Fibroblast of skin of left biceps (primary cell): Measurements from ENCODE around the gene DAZAP1.

ENCODE experiments used
- DNase-seq, 2 experiments: peaks; one replicate each; pipeline ENCODE4 v3.0.0-alpha.2; 2013; ENCODE audit warnings: low read depth in 2 of 2

DAZAP1 gene

DNA sequence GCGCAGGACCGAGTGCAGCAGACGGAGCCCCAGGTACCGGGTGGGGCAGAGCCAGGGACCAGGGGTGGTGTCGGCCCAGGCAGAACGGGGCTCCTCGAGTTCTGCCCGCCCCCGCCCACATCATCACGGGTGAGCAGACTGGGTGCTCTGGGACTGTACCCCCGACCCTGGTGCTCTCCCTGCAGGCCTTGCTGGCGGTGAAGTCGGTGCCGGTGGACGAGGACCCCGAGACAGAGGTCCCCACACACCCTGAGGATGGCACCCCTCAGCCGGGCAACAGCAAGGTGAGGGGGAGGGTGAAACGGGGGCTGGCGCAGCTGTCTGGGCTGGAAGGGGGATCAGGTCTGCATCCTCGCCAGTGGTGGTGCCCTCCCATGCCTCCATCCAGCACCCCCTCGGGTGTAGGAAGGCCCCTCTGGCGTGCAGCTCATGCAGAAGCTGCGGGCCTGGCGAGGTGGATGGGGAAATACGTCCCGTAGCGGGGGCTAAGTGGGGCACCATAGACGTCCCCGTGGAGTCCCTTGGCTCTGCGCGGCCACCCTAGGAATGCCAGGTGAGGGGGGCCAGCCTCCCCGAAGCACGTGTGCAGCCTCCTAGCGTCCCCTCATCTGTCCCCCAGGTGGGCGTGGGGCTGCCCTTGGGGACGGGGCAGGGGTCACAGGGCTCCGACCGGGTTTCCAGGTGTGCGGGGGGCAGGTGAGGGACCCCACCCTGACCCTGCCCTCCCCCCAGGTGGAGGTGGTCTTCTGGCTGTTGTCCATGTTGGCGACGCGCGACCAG is 48.9 kb downstream of the DAZAP1 start:
- no peak for DNase-seq

DNA sequence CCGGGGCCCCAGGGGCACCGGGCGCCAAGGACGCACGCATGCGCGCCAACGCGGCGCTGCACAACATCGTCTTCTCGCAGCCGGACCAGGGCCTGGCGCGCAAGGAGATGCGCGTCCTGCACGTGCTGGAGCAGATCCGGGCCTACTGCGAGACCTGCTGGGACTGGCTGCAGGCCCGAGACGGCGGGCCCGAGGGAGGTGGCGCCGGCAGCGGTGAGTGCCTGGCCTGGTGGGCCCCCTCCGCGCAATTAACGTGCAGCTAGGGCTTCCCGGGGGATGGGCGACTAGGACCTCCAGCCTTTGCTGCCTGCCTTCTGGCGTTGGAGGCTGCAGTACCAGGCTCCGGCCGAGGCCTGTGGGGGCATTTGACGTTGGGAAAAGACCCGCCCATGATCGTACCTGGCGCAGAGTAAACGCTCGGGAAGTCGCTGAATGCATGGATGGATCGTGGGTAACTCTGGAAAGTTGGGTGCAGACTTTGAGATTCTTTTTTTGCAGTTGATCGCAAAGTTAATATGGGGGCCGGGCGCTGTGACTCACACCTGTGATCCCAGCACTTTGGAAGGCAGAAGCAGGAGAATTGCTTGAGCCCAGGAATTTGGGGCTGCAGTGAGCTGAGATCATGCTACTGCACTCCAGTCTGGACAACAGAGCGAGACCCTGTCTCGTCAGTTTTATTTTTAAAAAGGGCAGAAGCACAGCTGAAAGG is 49.8 kb downstream of the DAZAP1 start:
- no peak for DNase-seq

DNA sequence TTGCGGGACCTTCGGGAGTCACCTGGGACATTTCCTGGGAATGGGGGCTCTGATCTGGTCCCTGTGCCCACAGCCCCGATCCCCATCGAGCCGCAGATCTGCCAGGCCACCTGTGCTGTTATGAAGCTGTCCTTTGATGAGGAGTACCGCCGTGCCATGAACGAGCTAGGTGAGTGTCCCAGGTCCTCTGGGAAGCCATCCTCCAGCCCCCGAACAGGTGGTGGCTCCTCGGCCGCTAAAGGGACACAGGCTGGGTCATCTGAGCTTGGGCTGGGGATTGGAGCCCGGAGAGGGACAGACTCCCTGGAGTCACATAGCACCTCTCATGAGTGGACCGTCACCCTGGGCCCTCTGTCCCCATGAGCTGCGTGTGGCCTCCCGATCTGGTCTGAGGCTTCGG is 50.5 kb downstream of the DAZAP1 start:
- DNase-seq: no peak

DNA sequence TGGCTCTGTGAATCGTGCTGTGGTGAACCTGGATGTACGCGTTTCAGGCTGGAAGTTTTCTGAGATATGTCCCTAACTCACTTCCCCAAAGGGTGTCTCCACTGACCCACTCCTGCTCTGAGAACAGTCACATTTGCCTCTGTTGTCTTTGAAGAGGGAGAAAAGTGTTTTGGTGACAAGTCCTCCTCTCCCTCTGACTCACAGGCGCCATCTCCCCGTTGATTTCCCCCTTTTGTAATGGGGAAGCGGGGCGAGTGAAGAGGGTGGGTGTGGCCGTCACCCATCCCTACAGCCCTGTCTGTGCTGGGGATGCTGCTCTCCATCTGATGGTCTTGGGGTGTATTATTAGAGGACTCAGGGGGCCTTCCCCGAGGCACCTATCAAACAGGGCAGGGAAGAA is 52.1 kb downstream of the DAZAP1 start:
- no peak for DNase-seq

- no peak for DNase-seq
Measured at GRCh38 chr19:1460033-1460995, 52.9 kb downstream of the DAZAP1 start.

DNA sequence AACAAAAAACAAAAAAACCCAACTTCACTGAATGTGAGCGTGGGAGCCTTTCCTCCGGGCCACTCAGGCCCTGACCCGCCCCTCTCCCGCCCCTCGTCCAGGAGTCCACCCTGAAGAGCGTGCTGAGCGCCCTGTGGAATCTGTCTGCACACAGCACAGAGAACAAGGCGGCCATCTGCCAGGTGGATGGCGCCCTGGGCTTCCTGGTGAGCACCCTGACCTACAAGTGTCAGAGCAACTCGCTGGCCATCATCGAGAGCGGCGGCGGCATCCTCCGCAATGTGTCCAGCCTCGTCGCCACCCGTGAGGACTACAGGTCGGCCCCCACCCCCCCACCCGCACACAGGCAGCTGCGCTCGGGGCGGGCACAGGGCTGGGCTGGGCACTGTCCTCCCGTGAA is 54.5 kb downstream of the DAZAP1 start:
- DNase-seq: no peak

- DNase-seq: no peak
Measured at GRCh38 chr19:1465191-1466016, 58.0 kb downstream of the DAZAP1 start.

DNA sequence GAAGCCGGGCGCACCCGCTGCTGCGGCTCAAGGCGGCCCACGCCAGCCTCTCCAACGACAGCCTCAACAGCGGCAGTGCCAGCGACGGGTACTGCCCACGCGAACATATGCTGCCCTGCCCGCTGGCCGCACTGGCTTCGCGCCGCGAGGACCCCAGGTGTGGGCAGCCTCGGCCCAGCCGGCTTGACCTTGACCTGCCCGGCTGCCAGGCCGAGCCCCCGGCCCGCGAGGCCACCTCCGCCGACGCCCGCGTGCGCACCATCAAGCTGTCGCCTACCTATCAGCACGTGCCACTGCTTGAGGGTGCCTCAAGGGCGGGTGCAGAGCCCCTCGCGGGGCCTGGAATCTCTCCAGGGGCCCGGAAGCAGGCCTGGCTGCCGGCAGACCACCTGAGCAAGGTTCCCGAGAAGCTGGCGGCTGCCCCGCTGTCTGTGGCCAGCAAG is 58.7 kb downstream of the DAZAP1 start:
- DNase-seq: no peak

- no peak for DNase-seq
Measured at GRCh38 chr19:1466461-1467214, 59.3 kb downstream of the DAZAP1 start.

DNA sequence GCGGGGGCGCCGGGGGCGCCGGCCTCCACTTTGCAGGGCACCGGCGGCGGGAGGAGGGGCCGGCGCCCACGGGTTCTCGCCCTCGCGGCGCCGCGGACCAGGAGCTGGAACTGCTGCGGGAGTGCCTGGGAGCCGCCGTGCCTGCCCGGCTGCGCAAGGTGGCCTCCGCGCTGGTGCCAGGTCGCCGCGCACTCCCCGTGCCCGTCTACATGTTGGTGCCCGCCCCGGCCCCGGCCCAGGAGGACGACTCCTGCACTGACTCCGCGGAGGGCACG is 59.8 kb downstream of the DAZAP1 start:
- DNase-seq: no peak

GRCh38 chr19:1467490-1468273 is 60.3 kb downstream of the DAZAP1 start:
- no peak for DNase-seq

DNA sequence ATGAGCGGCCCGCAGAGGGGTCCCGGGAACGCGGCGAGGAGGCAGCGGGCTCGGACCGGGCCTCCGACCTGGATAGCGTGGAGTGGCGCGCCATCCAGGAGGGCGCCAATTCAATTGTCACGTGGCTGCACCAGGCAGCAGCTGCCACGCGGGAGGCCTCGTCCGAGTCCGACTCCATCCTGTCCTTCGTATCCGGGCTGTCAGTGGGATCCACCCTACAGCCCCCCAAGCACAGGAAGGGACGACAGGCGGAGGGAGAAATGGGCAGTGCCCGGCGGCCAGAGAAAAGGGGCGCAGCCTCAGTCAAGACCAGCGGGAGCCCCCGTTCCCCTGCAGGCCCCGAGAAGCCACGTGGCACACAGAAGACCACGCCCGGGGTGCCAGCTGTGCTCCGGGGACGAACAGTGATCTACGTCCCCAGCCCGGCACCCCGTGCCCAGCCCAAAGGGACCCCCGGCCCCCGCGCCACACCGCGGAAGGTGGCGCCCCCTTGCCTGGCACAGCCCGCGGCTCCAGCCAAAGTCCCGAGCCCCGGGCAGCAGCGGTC is 61.0 kb downstream of the DAZAP1 start:
- no peak for DNase-seq

DNA sequence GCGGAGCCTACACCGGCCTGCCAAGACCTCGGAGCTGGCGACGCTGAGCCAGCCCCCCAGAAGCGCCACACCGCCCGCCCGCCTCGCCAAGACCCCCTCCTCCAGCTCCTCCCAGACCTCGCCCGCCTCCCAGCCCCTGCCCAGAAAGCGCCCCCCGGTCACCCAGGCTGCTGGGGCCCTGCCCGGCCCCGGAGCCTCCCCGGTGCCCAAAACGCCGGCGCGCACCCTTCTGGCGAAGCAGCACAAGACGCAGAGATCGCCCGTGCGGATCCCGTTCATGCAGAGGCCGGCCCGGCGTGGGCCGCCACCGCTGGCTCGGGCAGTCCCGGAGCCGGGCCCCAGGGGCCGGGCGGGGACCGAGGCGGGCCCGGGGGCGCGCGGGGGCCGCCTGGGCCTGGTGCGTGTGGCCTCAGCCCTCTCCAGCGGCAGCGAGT is 61.5 kb downstream of the DAZAP1 start:
- no peak for DNase-seq

- DNase-seq: no peak
Measured at GRCh38 chr19:1469255-1470054, 62.1 kb downstream of the DAZAP1 start.

GRCh38 chr19:1470055-1470304 is 62.6 kb downstream of the DAZAP1 start:
- DNase-seq: no peak

DNA sequence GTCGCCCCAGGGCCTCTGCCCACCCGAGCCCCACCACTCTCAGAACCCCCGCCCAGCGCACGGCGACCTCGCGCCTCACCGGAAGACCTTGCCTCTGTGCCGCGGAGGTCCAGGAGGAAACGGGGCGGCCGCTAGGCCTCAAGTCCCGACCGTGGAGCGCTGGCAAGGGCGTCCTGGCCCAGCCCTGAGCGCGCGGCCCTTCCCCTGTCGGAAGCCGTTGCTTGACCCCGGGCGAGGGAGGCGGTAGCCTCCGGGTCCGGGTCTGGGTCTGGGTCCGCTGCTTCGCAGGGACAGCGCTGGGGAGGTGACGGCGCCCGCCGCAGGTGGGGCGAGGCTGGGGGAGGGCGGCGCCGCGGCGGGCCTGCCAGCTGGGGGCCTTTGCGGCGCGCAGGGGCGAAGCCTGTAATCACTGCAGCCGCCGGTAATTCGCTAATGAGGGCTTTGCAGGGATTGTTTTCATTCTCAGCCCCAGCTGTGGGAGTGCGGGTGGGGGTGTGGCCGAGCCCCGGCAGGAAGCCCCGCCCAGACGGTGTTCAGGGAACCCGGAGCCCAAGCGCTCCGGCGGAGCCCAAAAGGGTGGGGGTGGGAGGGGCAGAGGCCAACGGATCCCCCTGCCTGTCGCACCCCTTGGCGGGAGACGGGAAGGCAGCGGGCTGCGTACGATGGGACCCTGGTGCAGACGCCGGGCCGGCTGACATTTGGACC is 63.1 kb downstream of the DAZAP1 start:
- no peak for DNase-seq

DNA sequence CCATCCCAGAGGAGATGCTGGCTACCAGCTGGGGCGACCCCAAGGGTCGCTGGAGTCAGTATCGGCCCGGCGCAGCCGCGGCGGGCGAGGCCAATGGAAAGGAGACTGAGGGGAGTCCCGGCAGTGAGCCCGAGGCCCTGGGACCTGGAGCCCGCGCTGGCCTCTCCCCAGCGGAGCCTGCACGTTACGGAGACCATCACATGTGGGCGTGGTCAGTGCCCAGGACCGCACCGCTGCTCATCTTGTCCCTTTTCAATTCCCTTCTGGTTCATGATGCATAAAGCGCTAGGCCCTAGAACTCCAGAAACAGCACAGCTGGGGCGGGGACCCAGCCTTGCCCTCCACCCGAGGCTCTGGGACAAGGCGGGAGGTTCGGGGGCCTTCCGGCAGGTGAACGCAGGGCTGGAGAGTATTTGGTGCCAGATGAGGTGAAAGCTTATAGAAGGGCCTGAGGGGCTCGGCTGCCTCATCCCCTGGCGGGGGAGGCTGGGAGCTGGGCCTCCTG is 63.7 kb downstream of the DAZAP1 start:
- DNase-seq: no peak

DNA sequence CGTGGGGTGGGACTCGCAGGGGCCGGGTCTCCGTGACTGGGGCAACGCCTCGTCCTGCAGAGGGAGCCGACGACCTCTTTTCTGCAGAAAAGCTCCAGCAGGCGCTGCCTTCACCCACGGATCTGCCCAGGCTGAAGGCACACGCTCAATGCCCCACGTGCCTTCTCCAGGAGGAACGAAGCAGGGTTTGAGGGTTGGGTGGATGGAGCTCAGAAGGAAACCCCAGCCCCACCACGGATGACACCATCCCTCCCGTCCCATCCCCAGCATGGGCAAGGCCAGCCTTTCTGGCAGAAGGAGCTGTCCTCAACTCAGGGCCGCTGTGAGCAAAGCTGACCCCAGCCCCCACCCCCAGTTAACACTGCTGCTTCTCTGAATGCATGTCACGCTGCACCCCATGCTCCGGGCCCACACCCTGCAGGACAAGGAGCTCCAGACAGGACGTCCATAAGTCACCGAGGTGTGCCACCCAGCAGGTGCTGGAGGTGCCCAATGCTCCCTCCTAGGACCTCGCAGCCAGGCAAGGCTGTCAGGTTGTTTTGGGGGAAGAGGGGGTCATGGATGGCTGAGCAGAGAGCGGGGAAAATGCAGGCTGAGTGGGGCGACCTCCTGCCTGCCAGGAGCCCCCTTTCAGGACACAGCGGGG is 64.3 kb downstream of the DAZAP1 start:
- DNase-seq: no peak
